HG02885 (cell line): Measurements from ENCODE around the gene OR51I2.

Source experiments
- ATAC-seq: cut with Tn5 transposase; IDR thresholded peaks from one replicate; pipeline ENCODE4 v1.9.1; 2021; ENCODE audit warnings: mild to moderate bottlenecking; ENCODE audit not compliant: unreplicated experiment, poor library complexity

OR51I2 gene

GRCh38 chr11:5449023-5449422 lies at the start of gene OR51I2:
OR51I2 (plus strand) TSS chr11:5449323; CDS start chr11:5453489, 4,166 bp downstream.
- ATAC-seq = no peak

DNA sequence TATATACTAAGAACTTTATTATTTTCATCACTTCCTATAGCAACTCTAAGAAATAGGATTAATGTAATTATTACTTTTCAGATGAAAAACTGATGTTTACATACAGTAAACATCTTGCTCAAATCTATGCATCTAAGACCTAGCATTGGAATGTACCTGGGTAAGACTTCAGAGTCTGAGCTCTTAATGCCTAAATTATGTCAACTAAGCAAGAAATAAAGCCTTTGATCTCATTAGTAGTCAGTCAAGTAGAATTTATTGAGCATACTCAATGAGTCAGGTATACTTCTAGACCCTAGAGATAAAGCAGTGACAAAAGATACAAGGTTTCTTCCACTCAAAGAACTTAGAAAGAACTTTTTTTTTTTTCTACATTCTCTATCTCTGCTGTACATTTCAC lies 44.0 kb upstream of the OR51I2 start:
- no peak for ATAC-seq

DNA sequence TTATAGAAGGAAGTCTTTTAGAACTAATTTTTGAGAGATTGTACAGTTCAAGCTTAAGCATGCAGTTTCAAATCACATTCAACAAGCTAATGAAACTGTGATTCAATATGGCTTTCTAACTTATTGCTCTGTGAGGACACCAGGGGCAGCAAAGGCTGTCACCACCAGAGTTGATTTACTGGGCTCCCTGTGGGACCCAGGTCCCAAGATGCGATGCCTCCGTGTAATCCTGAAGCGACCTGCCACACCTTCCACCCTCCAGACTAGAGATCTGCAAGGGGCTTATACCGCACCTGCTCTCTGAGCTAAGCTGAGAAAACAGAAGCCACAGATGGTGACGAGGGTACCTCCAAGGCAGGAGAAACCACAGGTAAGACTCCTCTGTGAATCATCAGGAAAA lies 28.1 kb upstream of the OR51I2 start:
- no peak for ATAC-seq

DNA sequence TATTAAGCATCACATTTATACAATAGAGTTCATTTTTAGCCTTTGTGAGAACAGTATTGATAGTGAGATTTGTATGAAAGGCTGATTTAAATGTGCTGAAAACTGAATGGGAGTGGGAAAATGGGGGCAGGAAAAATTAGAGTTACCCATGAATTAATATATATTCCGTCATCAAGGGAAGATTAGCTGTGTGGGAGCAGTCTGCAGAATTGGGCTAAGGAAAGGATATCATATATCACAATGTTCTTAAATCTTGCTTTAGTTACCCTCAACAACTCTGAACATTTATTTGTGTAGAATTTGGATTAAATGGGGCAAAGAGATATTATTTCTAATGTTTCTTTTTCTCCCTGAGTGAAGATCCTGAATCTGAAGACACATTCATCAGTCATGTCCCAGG lies 27.3 kb upstream of the OR51I2 start, which contains the start of gene OR51Q1:
Gene OR51Q1 (plus strand): TSS at position 301 of the 400 bp plus-strand sequence. CDS start 90 bp downstream, at position 391.
- no peak for ATAC-seq

DNA sequence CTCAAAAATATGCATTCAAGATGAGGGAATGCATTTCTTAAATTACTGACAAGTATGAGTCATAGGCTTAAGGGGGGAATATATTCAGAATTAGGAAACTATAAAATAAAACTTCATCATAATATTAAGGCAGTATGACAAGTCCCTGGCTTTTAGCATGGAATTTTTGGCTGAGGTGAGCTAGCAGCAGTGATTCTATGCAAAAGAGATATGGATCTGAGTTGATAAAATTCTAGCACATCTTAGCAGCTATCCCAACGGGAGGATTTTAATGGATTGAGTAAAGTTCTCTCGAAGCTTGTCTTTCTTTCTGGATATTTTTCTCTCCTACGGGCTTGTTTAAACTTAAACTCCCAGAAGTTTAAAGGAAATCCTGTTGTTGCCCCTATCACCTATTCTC lies 26.0 kb upstream of the OR51I2 start:
- ATAC-seq = no peak

DNA sequence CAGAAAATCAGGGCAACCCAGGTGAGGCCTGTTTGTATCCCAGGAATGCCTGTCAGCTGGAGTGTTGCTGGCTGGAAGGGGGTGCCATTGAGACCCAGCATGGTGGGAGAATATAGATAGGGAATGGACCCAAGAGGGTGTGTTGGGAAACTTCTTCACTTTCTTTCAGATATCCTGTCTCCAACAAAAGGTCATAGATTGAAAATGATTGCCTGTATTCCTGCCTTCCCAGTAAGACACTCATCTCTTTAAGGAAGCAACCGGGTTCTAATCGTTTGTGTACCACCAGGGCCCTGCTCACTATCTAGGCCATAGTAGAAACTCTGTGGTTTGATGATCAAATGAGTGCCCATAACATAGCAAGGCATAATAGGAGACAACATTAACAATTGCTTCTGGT lies 7.7 kb upstream of the OR51I2 start, which contains the start of gene OR51I1:
Gene OR51I1 (minus strand): TSS at position 101 of the 400 bp plus-strand sequence. CDS start 0 bp downstream, at position 101.
- no peak for ATAC-seq

- ATAC-seq = no peak
Measured at GRCh38 chr11:5443835-5444393, 5.2 kb upstream of the OR51I2 start.

GRCh38 chr11:5449432-5449831 lies 309 bp downstream of the OR51I2 start:
- ATAC-seq = no peak

DNA sequence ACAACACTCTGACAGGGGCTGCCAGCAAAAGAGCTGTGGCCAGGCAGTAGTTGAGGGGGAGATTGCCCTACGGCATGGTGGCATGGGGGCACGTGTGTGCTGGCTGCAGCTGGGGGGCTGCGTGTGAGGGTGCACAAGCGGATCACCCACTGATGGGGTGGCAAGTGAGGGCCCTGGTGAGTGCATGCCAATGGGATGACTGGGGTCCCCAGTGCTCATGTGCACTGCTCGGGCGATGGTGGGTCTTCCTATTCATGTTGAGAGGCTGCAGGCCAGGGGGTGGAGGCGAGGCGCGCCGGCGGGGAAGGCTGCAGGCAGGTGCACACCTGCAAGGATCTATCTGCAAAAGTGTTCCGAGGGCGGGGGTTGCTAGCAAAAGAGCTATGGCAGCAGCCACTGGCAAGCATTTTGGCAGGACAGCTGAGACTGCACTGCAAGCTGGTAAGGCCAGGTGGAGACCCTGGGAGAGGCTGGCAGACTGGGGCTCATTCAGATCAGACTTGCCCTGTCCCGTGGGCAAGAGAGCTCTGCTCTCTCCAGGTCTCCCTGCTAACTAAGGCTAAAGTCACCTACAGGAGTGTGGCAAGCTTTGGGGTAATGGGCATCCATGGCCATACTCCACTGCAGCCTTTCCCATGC lies 12.0 kb downstream of the OR51I2 start:
- ATAC-seq = no peak

DNA sequence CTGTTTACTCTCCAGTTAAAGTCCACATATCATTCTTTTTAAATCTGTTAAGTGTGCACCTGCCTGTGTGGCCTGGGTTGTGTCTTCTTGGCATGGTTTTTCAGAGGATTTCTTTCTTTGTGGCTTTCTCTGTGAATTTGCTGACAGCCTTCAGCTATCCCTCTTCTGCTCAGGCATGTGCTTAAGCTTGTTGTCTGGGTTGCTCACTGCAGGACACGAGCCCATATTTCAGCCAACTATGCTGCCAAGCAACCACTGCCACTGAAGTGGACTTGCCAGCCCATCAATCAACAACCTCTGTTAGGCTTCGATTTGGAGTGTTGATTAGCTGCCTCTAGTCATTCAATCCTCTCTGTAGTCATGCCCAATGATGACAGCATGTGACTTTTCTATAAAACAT lies 18.4 kb downstream of the OR51I2 start:
- no peak for ATAC-seq

- no peak for ATAC-seq
Measured at GRCh38 chr11:5473921-5474320, 24.8 kb downstream of the OR51I2 start.

DNA sequence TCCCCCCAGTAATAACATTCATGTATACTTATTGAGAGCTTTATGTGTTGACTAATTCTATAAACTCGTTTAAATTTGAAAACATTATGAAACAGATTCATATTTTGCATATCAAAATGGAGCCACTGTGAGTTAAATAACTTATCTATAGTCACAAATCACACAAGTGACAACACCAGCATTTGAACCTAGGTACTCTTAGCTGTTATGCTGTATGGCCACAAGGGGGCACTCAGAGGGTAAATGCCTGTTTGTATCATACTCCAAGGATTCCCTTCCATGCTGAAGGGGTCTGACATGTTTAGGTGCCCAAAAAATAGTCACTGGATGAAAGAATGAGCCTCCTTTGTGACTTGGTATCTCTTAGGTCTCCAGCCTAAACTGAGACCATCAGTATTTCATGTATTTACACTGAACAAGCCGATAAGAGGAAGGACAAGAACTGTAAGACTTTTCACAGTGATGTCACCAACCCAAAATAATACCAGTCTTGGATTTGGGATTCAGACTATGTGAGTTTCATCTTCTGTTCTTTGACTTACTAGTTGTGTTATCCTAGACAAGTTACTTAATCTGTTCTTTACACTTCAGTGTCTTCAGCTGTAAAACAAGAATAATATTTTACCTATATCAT lies 27.2 kb downstream of the OR51I2 start:
- peak; percentile 94 for ATAC-seq

DNA sequence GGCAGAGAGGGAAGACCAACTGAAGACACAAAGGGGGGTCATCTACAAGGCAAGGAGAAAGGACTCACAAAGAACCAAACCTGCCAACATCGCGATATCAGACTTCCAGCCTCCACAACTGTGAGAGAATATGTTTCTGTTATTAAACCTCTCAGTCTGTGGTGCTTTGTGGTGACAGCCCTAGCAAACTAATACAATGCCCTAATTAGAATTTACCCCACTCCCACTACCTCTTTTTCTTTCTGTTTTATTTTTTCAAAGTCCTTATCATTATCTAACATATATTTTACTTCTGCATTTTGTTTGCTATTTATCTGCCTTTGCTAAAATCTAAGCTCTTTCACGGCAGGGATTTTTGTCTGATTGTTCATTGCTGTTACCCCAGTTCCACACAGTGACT lies 36.9 kb downstream of the OR51I2 start:
- no peak for ATAC-seq

- ATAC-seq = no peak
Measured at GRCh38 chr11:5486421-5486820, 37.3 kb downstream of the OR51I2 start.

- ATAC-seq = no peak
Measured at GRCh38 chr11:5488385-5488784, 39.3 kb downstream of the OR51I2 start, which contains the start of gene OR52D1. OR52D1 (plus strand) TSS chr11:5488685; CDS start chr11:5488707, 22 bp downstream.

DNA sequence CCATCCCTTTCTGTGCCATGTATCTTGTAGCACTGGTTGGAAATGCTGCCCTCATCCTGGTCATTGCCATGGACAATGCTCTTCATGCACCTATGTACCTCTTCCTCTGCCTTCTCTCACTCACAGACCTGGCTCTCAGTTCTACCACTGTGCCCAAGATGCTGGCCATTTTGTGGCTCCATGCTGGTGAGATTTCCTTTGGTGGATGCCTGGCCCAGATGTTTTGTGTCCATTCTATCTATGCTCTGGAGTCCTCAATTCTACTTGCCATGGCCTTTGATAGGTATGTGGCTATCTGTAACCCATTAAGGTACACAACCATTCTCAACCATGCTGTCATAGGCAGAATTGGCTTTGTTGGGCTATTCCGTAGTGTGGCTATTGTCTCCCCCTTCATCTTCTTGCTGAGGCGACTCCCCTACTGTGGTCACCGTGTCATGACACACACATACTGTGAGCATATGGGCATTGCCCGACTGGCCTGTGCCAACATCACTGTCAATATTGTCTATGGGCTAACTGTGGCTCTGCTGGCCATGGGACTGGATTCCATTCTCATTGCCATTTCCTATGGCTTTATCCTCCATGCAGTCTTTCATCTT lies 39.8 kb downstream of the OR51I2 start:
- ATAC-seq = no peak

- no peak for ATAC-seq
Measured at GRCh38 chr11:5489576-5490357, 40.6 kb downstream of the OR51I2 start.

DNA sequence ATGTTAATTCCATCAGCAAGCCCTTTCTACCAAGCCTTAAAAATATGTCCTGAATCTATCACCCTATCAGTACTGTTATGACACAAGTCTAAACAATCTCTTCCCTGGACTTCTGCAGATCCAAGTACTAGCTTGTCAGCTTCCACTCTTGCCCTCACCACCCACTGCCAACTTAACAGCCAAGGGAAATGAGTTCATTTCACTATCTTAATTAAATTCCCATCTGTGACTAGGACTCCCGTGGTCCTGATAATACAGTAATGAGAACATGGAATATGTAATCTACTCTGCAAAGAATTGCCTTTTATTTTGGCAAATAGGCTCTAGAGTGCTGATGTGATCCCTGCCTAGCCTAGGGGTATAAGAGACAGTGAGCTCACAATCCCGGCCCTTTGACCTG lies 50.5 kb downstream of the OR51I2 start:
- no peak for ATAC-seq

- no peak for ATAC-seq
Measured at GRCh38 chr11:5500393-5500801, 51.3 kb downstream of the OR51I2 start.

- ATAC-seq = no peak
Measured at GRCh38 chr11:5504403-5504921, 55.3 kb downstream of the OR51I2 start.
